ENCODE measurements around the gene SLC6A11.
A peak's percentile ranks its signal among the peaks of the same experiment; 100 is the strongest.

Gene SLC6A11

GRCh38 chr3:10883478-10884234 is 67.6 kb downstream of the SLC6A11 start:
- H3K36me3 ChIP-seq (ENCODE audit: control insufficient read depth, insufficient read depth, low read length), result no peaks in the 10 kb centered on the region
- no peak overlapping the region for H3K4me2 ChIP-seq (ENCODE audit: low read length)
- no peak overlapping the region for H3K4me3 ChIP-seq (ENCODE audit: low read depth, low read length)
- no peaks in the 10 kb centered on the region for H3K79me2 ChIP-seq
- no peaks in the 10 kb centered on the region for H3K4me1 ChIP-seq
- H2AFZ ChIP-seq, result no peak overlapping the region
- no peaks in the 10 kb centered on the region for H3K27me3 ChIP-seq (ENCODE audit: control insufficient read depth, insufficient read depth, low read length)
- H3K27ac ChIP-seq, result no peak overlapping the region
- H3K9ac ChIP-seq, result no peak overlapping the region
- no peaks in the 10 kb centered on the region for H3K9me3 ChIP-seq (ENCODE audit: control insufficient read depth, low read length)
- TF ChIP-seq CTCF (IDR thresholded peaks at IDR 0.05), result peak; percentile 14

GRCh38 chr3:10887015-10887414 is 71.0 kb downstream of the SLC6A11 start:
- H3K27ac ChIP-seq, result no peak overlapping the region
- H3K4me2 ChIP-seq (ENCODE audit: low read length), result no peak overlapping the region
- no peaks in the 10 kb centered on the region for H3K36me3 ChIP-seq (ENCODE audit: control insufficient read depth, insufficient read depth, low read length)
- H3K9ac ChIP-seq, result no peak overlapping the region
- no peak overlapping the region for H3K4me3 ChIP-seq (ENCODE audit: low read depth, low read length)
- TF ChIP-seq CTCF (IDR thresholded peaks at IDR 0.05), result no peak
- no peaks in the 10 kb centered on the region for H3K4me1 ChIP-seq
- no peak overlapping the region for H2AFZ ChIP-seq
- no peaks in the 10 kb centered on the region for H3K27me3 ChIP-seq (ENCODE audit: control insufficient read depth, insufficient read depth, low read length)
- H3K79me2 ChIP-seq, result no peaks in the 10 kb centered on the region
- H3K9me3 ChIP-seq (ENCODE audit: control insufficient read depth, low read length), result no peaks in the 10 kb centered on the region

GRCh38 chr3:10888518-10889090 is 72.6 kb downstream of the SLC6A11 start:
- no peak for TF ChIP-seq CTCF (IDR thresholded peaks at IDR 0.05)
- Histone ChIP-seq H3K9ac (no peak overlapping the region), H3K4me3 (ENCODE audit: low read depth, low read length) (no peak overlapping the region), H3K79me2 (no peaks in the 10 kb centered on the region), H3K27me3 (ENCODE audit: control insufficient read depth, insufficient read depth, low read length) (no peaks in the 10 kb centered on the region), H3K4me2 (ENCODE audit: low read length) (no peak overlapping the region), H3K9me3 (ENCODE audit: control insufficient read depth, low read length) (no peaks in the 10 kb centered on the region), H3K27ac (no peak overlapping the region), H2AFZ (no peak overlapping the region), H3K4me1 (no peaks in the 10 kb centered on the region), H3K36me3 (ENCODE audit: control insufficient read depth, insufficient read depth, low read length) (no peaks in the 10 kb centered on the region)

GRCh38 chr3:10889206-10889960 is 73.4 kb downstream of the SLC6A11 start:
- H3K36me3 ChIP-seq (ENCODE audit: control insufficient read depth, insufficient read depth, low read length), result no peaks in the 10 kb centered on the region
- H3K4me1 ChIP-seq, result no peaks in the 10 kb centered on the region
- H3K27ac ChIP-seq, result no peak overlapping the region
- H3K27me3 ChIP-seq (ENCODE audit: control insufficient read depth, insufficient read depth, low read length), result no peaks in the 10 kb centered on the region
- no peak for TF ChIP-seq CTCF (IDR thresholded peaks at IDR 0.05)
- H3K4me3 ChIP-seq (ENCODE audit: low read depth, low read length), result no peak overlapping the region
- H3K4me2 ChIP-seq (ENCODE audit: low read length), result no peak overlapping the region
- no peaks in the 10 kb centered on the region for H3K79me2 ChIP-seq
- no peak overlapping the region for H3K9ac ChIP-seq
- H3K9me3 ChIP-seq (ENCODE audit: control insufficient read depth, low read length), result no peaks in the 10 kb centered on the region
- H2AFZ ChIP-seq, result no peak overlapping the region
